Melanocyte of skin (primary cell): ENCODE measurements around the gene PRLR. TPM values are rescaled to one million over a fixed set of nuclear protein-coding genes. Genes with fewer than 3 reads are reported as not detected.

Source experiments
- total RNA-seq, 2 donors: library from RNA; depleted of rRNA; stranded (reverse); fragments of >200 nt; gene quantifications; 2 replicates each; pipeline ENCODE4 v1.2.3, GENCODE V29; 2012

The PRLR gene
- total RNA-seq: under 1 TPM; under 0.01 to 0.34 TPM

GRCh38 chr5:35230038-35230611, at the start of gene PRLR:
PRLR (minus strand) TSS chr5:35230487; CDS start chr5:35089620, 140,867 bp downstream.

GRCh38 chr5:35047785-35048404, 182.4 kb downstream of the PRLR start, which contains the start of gene AGXT2:
AGXT2 (minus strand) TSS chr5:35047949; CDS start chr5:35047892, 57 bp downstream.

Other genes with a start within 250 kb of the PRLR start
- gene AGXT2, start 182.5 kb downstream of the PRLR start, total RNA-seq: not detected